HepG2 (cell line): ENCODE data around the gene ABI3. TPM values are rescaled to one million over a fixed set of nuclear protein-coding genes. Genes with fewer than 3 reads are reported as not detected.

Experiments
- ATAC-seq: fragments of 200-7000 bp; cut with Tn5 transposase; 3 replicates; pipeline ENCODE4 v1.9.1; 2020; ENCODE audit warnings: mild to moderate bottlenecking, moderate library complexity
- BruUV-seq: library from RNA; stranded (reverse); fragments of 400-500 nt; replicated peaks from 2 replicates; lab custom pipeline; 2021; lab: Mats Ljungman, UMichigan
- CTCF ChIA-PET: fragments of 300-600 bp; formaldehyde crosslinking; extraction: SDS; loops from one replicate; lab custom pipeline; 2021; ENCODE audit warnings: low total read pairs, inconsistent platforms, low intra/inter-chr PET ratio; lab: Yijun Ruan, JAX
- POLR2A ChIA-PET: fragments of 350-600 bp; sonication (Branson Sonifier 250); formaldehyde crosslinking; loops from one replicate; lab custom pipeline; 2020; ENCODE audit warnings: antibody characterized with exemption, inconsistent platforms; lab: Yijun Ruan, JAX
- DNase-seq: peaks from one replicate; pipeline ENCODE4 v3.0.0-alpha.2; 2015; ENCODE audit warnings: low spot score
- FAIRE-seq: peaks from 3 replicates; lab custom pipeline; 2011; peaks lifted over from hg19 to GRCh38; lab: Jason Lieb, UNC
- H2AFZ ChIP-seq: one replicate; pipeline ENCODE4 v1.6.1; 2011; ENCODE audit warnings: low read length, inconsistent platforms
- H3K27ac ChIP-seq: fragments of 300-600 bp; 3 replicates; pipeline ENCODE4 v1.8.0; 2011; ENCODE audit warnings: mixed run types, mild to moderate bottlenecking, mixed read lengths, low read length, inconsistent platforms; ENCODE audit not compliant: insufficient read depth; ENCODE audit errors: extremely low read length
- H3K27me3 ChIP-seq, 2 experiments: fragments of 200-600 bp in 1 of 2; 2 replicates in 1 of 2; 3 replicates in 1 of 2; pipeline versions ENCODE4 v1.6.0 to v1.8.0; 2011; ENCODE audit warnings: low read length in 2 of 2, mild to moderate bottlenecking in 2 of 2, moderate library complexity in 2 of 2, inconsistent platforms in 1 of 2; ENCODE audit not compliant: insufficient read depth in 2 of 2, control insufficient read depth in 1 of 2
- H3K36me3 ChIP-seq, 2 experiments: fragments of 200-600 bp in 1 of 2; replicated peaks in 1 of 2; 2 replicates in 1 of 2; 3 replicates in 1 of 2; pipeline versions ENCODE4 v1.5.1 to v1.8.0; 2011; ENCODE audit warnings: low read length in 2 of 2, inconsistent platforms in 1 of 2; ENCODE audit not compliant: insufficient read depth in 2 of 2, control insufficient read depth in 1 of 2
- H3K4me1 ChIP-seq: 2 replicates; pipeline ENCODE4 v1.5.1; 2012; ENCODE audit warnings: low read length, inconsistent platforms; ENCODE audit not compliant: insufficient read depth
- H3K4me2 ChIP-seq: 2 replicates; pipeline ENCODE4 v1.6.0; 2011; ENCODE audit warnings: low read depth, low read length, inconsistent platforms
- H3K4me3 ChIP-seq, 3 experiments: fragments of 200-600 bp in 1 of 3; sonication (generic), shearing (Covaris generic) in 1 of 3; replicated peaks in 1 of 3; 2 replicates each; pipeline ENCODE4 v1.5.1; 2011 to 2016; ENCODE audit warnings: low read length in 3 of 3, inconsistent platforms in 2 of 3, low read depth in 2 of 3, mild to moderate bottlenecking in 2 of 3, control low read depth in 1 of 3, mixed read lengths in 1 of 3; ENCODE audit not compliant: insufficient read depth in 1 of 3
- H3K79me2 ChIP-seq: one replicate; pipeline ENCODE4 v1.6.1; 2011; ENCODE audit warnings: low read length, inconsistent platforms; ENCODE audit not compliant: insufficient read depth
- H3K9ac ChIP-seq: 2 replicates; pipeline ENCODE4 v1.6.0; 2011; ENCODE audit warnings: mild to moderate bottlenecking, low read depth, low read length, inconsistent platforms; ENCODE audit not compliant: insufficient read depth
- H3K9me3 ChIP-seq: 2 replicates; pipeline ENCODE4 v1.5.1; 2012; ENCODE audit warnings: mild to moderate bottlenecking, low read length
- H4K20me1 ChIP-seq: 2 replicates; pipeline ENCODE4 v1.6.0; 2011; ENCODE audit warnings: inconsistent platforms, mild to moderate bottlenecking, low read length, moderate library complexity; ENCODE audit not compliant: insufficient read depth
- E2F1 ChIP-seq: sonication (generic); formaldehyde crosslinking; IDR thresholded peaks from 2 replicates; pipeline ENCODE4 v1.5.0; 2020; ENCODE audit warnings: missing genetic modification reagents
- FOXO1 ChIP-seq: sonication (generic); formaldehyde crosslinking; IDR thresholded peaks from 2 replicates; pipeline ENCODE4 v1.4.0; 2020; ENCODE audit warnings: missing genetic modification reagents
- HOXA5 ChIP-seq: sonication (generic); formaldehyde crosslinking; IDR thresholded peaks from 2 replicates; pipeline ENCODE4 v1.4.0; 2020; ENCODE audit warnings: missing genetic modification reagents
- POLR2AphosphoS2 ChIP-seq: IDR thresholded peaks from 2 replicates; pipeline ENCODE4 v1.6.1; 2011; ENCODE audit warnings: low read depth, low read length, improper control_type of control experiment
- POLR2G ChIP-seq: fragments of 200-400 bp; formaldehyde crosslinking; IDR thresholded peaks from 2 replicates; pipeline ENCODE4 v1.6.1; 2018; ENCODE audit warnings: mild to moderate bottlenecking, low read depth, low read length, moderate library complexity
- SRF ChIP-seq: IDR thresholded peaks from 2 replicates; pipeline ENCODE4 v1.6.1; 2011; ENCODE audit warnings: mild to moderate bottlenecking, low read depth, low read length, moderate library complexity
- SRSF1 ChIP-seq: fragments of 200-400 bp; formaldehyde crosslinking; optimal IDR thresholded peaks from 2 replicates; pipeline ENCODE3; 2017; ENCODE audit warnings: mild to moderate bottlenecking, low read depth, low read length, moderate library complexity
- TBX2 ChIP-seq: sonication (generic); formaldehyde crosslinking; IDR thresholded peaks from 2 replicates; pipeline ENCODE4 v1.5.0; 2020; ENCODE audit warnings: missing genetic modification reagents, mild to moderate bottlenecking, borderline replicate concordance
- ZNF251 ChIP-seq: sonication (generic); formaldehyde crosslinking; IDR thresholded peaks from 2 replicates; pipeline ENCODE4 v1.9.0; 2021; ENCODE audit warnings: mild to moderate bottlenecking, missing genetic modification reagents
- ZNF816 ChIP-seq: sonication (generic); formaldehyde crosslinking; IDR thresholded peaks from 2 replicates; pipeline ENCODE4 v1.8.0; 2022; ENCODE audit warnings: missing genetic modification reagents, mild to moderate bottlenecking, borderline replicate concordance
- WGBS: methylation state at CpG from one replicate; pipeline ENCODE4 v1.1.6; 2017; ENCODE audit warnings: low lambda C conversion rate; 5-methylcytosine and 5-hydroxymethylcytosine counted together
- in situ Hi-C: cut with HindIII; loops from 2 replicates; pipeline ENCODE4 v1.10.0; 2017; ENCODE audit warnings: low pct_unique_long_range_greater_than_20kb; ENCODE audit not compliant: extremely low pct_ligation_motif_present
- intact Hi-C: fragments of 100-400 bp; cut with micrococcal nuclease; formaldehyde crosslinking; loops from one replicate; pipeline ENCODE4 v1.10.0; 2022; ENCODE audit not compliant: unreplicated experiment
- polyA plus RNA-seq, 8 experiments: library from polyadenylated mRNA; depleted of rRNA in 3 of 8; stranded (reverse) in 7 of 8; unstranded in 1 of 8; fragments of >200 nt; fragmentation: Illumina TruSeq in 4 of 8; extraction: Trizol in 4 of 8; gene quantifications; 2 replicates each; pipeline versions ENCODE4 v1.2.1 to v1.2.3, GENCODE V29; 2011 to 2016; ENCODE audit warnings: low read depth in 4 of 8, missing spikeins in 1 of 8, mixed read lengths in 1 of 8; ENCODE audit not compliant: insufficient read depth in 1 of 8
- total RNA-seq, 5 experiments: library from RNA; depleted of rRNA; stranded (reverse); fragments of >200 nt; fragmentation: Illumina TruSeq; extraction: Trizol; gene quantifications; 2 replicates each; pipeline ENCODE4 v1.2.3, GENCODE V29; 2016; ENCODE audit warnings: low read depth in 1 of 5
- TF ChIP-seq, protein P1 (sequence below): sonication (generic); formaldehyde crosslinking; IDR thresholded peaks from 2 replicates; pipeline ENCODE4 v1.4.0; 2020; ENCODE audit warnings: low read depth, mild to moderate bottlenecking, missing genetic modification reagents

ABI3 gene
- total and polyA plus RNA-seq, 2 of the 13 experiments (the other 11 are each of a cell fraction or from before 2014, with no cell fraction given), result not detected

DNA sequence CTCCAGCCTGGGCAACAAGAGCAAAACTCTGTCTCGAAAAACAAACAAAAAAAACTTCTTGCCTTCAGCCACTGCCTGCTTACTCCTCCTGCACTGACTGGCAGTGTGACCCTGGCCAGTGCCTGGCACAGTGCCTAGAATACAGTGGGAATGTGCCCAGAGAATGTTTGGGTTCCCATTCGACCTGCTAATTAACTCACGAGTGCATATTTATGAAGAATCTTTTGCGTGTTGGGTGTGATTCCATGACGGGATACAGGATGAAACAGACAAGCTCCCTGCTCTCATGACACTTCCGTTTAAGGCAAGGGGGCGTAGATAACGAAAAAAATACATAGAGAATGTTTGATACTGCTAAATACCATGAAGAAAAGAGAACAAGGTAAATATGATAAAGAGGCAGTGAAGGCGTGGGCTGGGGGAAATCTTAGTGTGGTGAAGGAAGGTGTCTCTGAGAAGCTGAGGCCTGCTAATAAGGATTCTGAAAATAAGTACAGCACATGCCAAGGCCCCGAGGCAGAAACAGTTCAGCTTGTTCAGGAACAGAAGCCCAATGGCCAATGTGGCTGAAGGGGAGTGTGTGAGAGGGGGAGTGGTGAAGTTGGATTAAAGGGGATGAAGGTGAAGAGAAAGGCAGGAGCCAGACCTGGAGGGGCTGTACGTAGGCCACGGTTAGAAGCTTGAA is 4.3 kb downstream of the ABI3 start:
- Histone ChIP-seq H3K27ac (no peak overlapping the region), H3K27me3 (peaks cover 10 to 77% of the 10 kb centered on the region in 2 experiments), H3K9ac (no peak overlapping the region), H3K79me2 (no peaks in the 10 kb centered on the region), H3K36me3 (no peaks in the 10 kb centered on the region), H4K20me1 (no peaks in the 10 kb centered on the region), H3K4me2 (no peak overlapping the region), H3K9me3 (no peaks in the 10 kb centered on the region), H3K4me1 (no peaks in the 10 kb centered on the region), H3K4me3 (no peak overlapping the region), H2AFZ (no peak overlapping the region)
- ChIA-PET POLR2A (no interaction called here), CTCF (no interaction called here)
- WGBS, result 16% methylated on average over 12 of the region's 12 CpGs
- no TSS peak for BruUV-seq
- TF ChIP-seq ZNF816 (CRISPR knock-in tag) (no peak), SRF (peak; percentile 32; the same call in 1 of the 2 replicates)
- FAIRE-seq (no peak), DNase-seq (no peak), ATAC-seq (no peak)
- in situ Hi-C loops (no loop called here), intact Hi-C loops (no loop called here)

DNA sequence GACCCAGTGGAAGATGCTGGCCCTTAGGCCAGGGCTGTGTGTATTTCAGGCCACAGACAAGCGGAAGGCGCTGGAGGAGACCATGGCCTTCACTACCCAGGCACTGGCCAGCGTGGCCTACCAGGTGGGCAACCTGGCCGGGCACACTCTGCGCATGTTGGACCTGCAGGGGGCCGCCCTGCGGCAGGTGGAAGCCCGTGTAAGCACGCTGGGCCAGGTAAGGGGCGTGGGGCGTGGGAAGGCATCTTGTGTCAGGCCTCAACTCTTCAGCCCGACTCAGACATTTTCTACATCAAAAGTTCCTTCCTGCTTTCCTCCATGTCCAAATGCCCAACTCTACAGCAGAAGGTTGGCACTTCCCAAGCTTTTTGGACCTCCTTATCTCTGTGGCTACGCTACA is 6.0 kb downstream of the ABI3 start:
- in situ Hi-C loops (no loop called here), intact Hi-C loops (no loop called here)
- no peaks in the 10 kb centered on the region for H4K20me1 ChIP-seq
- H3K79me2 ChIP-seq, result no peaks in the 10 kb centered on the region
- H3K27me3 ChIP-seq, result peaks cover 8 to 64% of the 10 kb centered on the region in 2 experiments
- H3K9ac ChIP-seq, result no peak overlapping the region
- no peaks in the 10 kb centered on the region for H3K36me3 ChIP-seq
- FAIRE-seq (no peak), DNase-seq (no peak), ATAC-seq (no peak)
- H2AFZ ChIP-seq, result no peak overlapping the region
- H3K4me3 ChIP-seq, result no peak overlapping the region
- POLR2A ChIA-PET, result no interaction called here
- no TSS peak for BruUV-seq
- TF ChIP-seq POLR2G, result no peak
- TF ChIP-seq POLR2AphosphoS2, result no peak
- TF ChIP-seq SRSF1, result no peak
- no peak for TF ChIP-seq HOXA5 (CRISPR knock-in tag)
- TF ChIP-seq E2F1, result no peak
- no peak for TF ChIP-seq FOXO1 (CRISPR knock-in tag)
- no peak for TF ChIP-seq TBX2 (CRISPR knock-in tag)
- TF ChIP-seq, protein P1, sequence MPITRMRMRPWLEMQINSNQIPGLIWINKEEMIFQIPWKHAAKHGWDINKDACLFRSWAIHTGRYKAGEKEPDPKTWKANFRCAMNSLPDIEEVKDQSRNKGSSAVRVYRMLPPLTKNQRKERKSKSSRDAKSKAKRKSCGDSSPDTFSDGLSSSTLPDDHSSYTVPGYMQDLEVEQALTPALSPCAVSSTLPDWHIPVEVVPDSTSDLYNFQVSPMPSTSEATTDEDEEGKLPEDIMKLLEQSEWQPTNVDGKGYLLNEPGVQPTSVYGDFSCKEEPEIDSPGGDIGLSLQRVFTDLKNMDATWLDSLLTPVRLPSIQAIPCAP (CRISPR knock-in tag), result no peak
- TF ChIP-seq ZNF251 (CRISPR knock-in tag), result no peak
- H3K9me3 ChIP-seq, result no peaks in the 10 kb centered on the region
- H3K4me2 ChIP-seq, result no peak overlapping the region
- no peak overlapping the region for H3K27ac ChIP-seq
- no peaks in the 10 kb centered on the region for H3K4me1 ChIP-seq
- CTCF ChIA-PET, result no interaction called here
- 43% methylated on average over 12 of the region's 13 CpGs for WGBS
